Spleen (tissue), 7 donors: ENCODE results near the gene MAPK4.

Experiments
- POLR2A ChIP-seq, 3 donors: fragments of 450-650 bp; IDR thresholded peaks; one replicate each; pipeline ENCODE4 v1.5.1; 2017; ENCODE audit warnings: antibody characterized with exemption in 3 of 3, mild to moderate bottlenecking in 1 of 3
- POLR2AphosphoS5 ChIP-seq, 3 donors: sonication (generic); formaldehyde crosslinking; IDR thresholded peaks; one replicate each; pipeline ENCODE4 v1.5.1; 2017; ENCODE audit warnings: antibody characterized with exemption in 3 of 3
- TF ChIP-seq, protein P1 (sequence below), 11 experiments: fragments of 200-600 bp in 7 of 11; fragments of 450-650 bp in 4 of 11; sonication (generic) in 4 of 11; IDR thresholded peaks in 8 of 11; conservative IDR thresholded peaks in 3 of 11; 1 replicate in 7 of 11; 2 replicates in 4 of 11; pipeline versions ENCODE4 v1.4.0 to v1.8.0; 2016 to 2021; ENCODE audit warnings: antibody characterized with exemption in 11 of 11, inconsistent platforms in 4 of 11, mild to moderate bottlenecking in 1 of 11
- donor health status: DM: no; HTN: no; CAD: no; lungs with moderate emphysema.
- donor health status: DM: no; HTN: no; CAD: no.
- donor health status: DM: no; HTN: no; CAD: no.

DNA sequence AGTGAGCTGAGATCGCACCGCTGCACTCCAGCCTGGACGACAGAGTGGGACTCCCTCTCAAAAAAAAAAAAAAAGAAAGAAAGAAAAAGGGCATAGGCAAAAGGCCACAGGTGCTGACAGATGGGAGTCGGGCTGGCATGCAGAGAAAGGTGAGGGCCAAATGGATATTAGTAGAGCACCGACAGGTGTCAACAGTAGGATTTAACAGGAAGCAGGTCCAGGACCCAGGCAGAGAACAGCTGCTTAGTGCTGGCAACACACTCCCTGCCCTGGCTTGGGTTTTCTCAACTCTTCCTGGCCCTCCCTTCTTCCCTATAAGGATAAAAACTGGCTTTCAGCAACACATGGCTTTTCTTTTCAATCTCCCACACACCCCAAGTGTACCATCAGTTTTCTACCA, 175.0 kb downstream of the MAPK4 start:
- TF ChIP-seq POLR2AphosphoS5 (IDR thresholded peaks at IDR 0.05) (no peak), POLR2A (IDR thresholded peaks at IDR 0.05) (no peak)
- TF ChIP-seq, protein P1, sequence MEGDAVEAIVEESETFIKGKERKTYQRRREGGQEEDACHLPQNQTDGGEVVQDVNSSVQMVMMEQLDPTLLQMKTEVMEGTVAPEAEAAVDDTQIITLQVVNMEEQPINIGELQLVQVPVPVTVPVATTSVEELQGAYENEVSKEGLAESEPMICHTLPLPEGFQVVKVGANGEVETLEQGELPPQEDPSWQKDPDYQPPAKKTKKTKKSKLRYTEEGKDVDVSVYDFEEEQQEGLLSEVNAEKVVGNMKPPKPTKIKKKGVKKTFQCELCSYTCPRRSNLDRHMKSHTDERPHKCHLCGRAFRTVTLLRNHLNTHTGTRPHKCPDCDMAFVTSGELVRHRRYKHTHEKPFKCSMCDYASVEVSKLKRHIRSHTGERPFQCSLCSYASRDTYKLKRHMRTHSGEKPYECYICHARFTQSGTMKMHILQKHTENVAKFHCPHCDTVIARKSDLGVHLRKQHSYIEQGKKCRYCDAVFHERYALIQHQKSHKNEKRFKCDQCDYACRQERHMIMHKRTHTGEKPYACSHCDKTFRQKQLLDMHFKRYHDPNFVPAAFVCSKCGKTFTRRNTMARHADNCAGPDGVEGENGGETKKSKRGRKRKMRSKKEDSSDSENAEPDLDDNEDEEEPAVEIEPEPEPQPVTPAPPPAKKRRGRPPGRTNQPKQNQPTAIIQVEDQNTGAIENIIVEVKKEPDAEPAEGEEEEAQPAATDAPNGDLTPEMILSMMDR (IDR thresholded peaks at IDR 0.05 in 8 of 11, conservative IDR thresholded peaks at IDR 0.05 in 3 of 11) = no peak
